Fibroblast of skin of scalp (primary cell): ENCODE data around the gene SNAP29.
"Not testable (repeated sequence)": the region's sequence is repeated elsewhere in the genome, so short reads cannot be mapped to it uniquely, and the experiment has no call there.

Experiments
- DNase-seq: peaks from one replicate; pipeline ENCODE4 v3.0.0-alpha.2; 2013

SNAP29 gene

GRCh38 chr22:20901093-20902033, 42.6 kb downstream of the SNAP29 start:
- not testable (repeated sequence) for DNase-seq

- DNase-seq: no peak
Measured at GRCh38 chr22:20903093-20903492, 44.3 kb downstream of the SNAP29 start.

GRCh38 chr22:20904008-20904979, 45.5 kb downstream of the SNAP29 start:
- peak; percentile 75 for DNase-seq

GRCh38 chr22:20904980-20905355, 46.2 kb downstream of the SNAP29 start:
- DNase-seq: no peak

GRCh38 chr22:20905415-20906386, 46.9 kb downstream of the SNAP29 start:
- no peak for DNase-seq

- DNase-seq: no peak
Measured at GRCh38 chr22:20906387-20906767, 47.6 kb downstream of the SNAP29 start.

- DNase-seq: not testable (repeated sequence)
Measured at GRCh38 chr22:20908717-20909116, 49.9 kb downstream of the SNAP29 start.

- DNase-seq: no peak
Measured at GRCh38 chr22:20909543-20910303, 50.9 kb downstream of the SNAP29 start.

GRCh38 chr22:20912494-20912893, 53.7 kb downstream of the SNAP29 start:
- no peak for DNase-seq

- peak; percentile 98 for DNase-seq
Measured at GRCh38 chr22:20916916-20917810, 58.4 kb downstream of the SNAP29 start, which contains the start of gene CRKL. Gene CRKL, plus strand, starts transcription at chr22:20917407. Its CDS starts 528 bp downstream, at chr22:20917935.

GRCh38 chr22:20918663-20919218, 59.9 kb downstream of the SNAP29 start:
- peak; percentile 11 for DNase-seq

- DNase-seq: no peak
Measured at GRCh38 chr22:20919718-20920117, 60.9 kb downstream of the SNAP29 start.

GRCh38 chr22:20920881-20921203, 62.0 kb downstream of the SNAP29 start:
- DNase-seq: no peak

GRCh38 chr22:20922141-20922751, 63.4 kb downstream of the SNAP29 start:
- DNase-seq: no peak

- no peak for DNase-seq
Measured at GRCh38 chr22:20926243-20926642, 67.4 kb downstream of the SNAP29 start.

- no peak for DNase-seq
Measured at GRCh38 chr22:20927940-20928572, 69.2 kb downstream of the SNAP29 start.

GRCh38 chr22:20928573-20928967, 69.8 kb downstream of the SNAP29 start:
- no peak for DNase-seq

- no peak for DNase-seq
Measured at GRCh38 chr22:20930004-20930403, 71.2 kb downstream of the SNAP29 start.

GRCh38 chr22:20930435-20930834, 71.6 kb downstream of the SNAP29 start:
- DNase-seq: not testable (repeated sequence)
